KMS-11 (cell line): ENCODE data around the gene ARL15.

Experiments used
- H2AFZ ChIP-seq: fragments of 200-600 bp; sonication (generic); 2 replicates; pipeline ENCODE4 v1.6.1; 2016; ENCODE audit warnings: antibody characterized with exemption, mixed run types, low read depth
- H3K27ac ChIP-seq: fragments of 200-600 bp; sonication (generic); 2 replicates; pipeline ENCODE4 v1.6.1; 2016; ENCODE audit warnings: mild to moderate bottlenecking, mixed run types
- H3K27me3 ChIP-seq: fragments of 200-600 bp; sonication (generic); 2 replicates; pipeline ENCODE4 v1.6.1; 2017; ENCODE audit warnings: mild to moderate bottlenecking, low read depth, mixed run types, moderate library complexity; ENCODE audit not compliant: insufficient read depth
- H3K36me3 ChIP-seq: fragments of 200-600 bp; sonication (generic); 2 replicates; pipeline ENCODE4 v1.6.1; 2017; ENCODE audit warnings: mild to moderate bottlenecking, mixed run types; ENCODE audit not compliant: insufficient read depth
- H3K4me1 ChIP-seq: fragments of 200-600 bp; sonication (generic); 2 replicates; pipeline ENCODE4 v1.6.1; 2016; ENCODE audit warnings: mild to moderate bottlenecking, low read depth, mixed run types; ENCODE audit not compliant: poor library complexity, severe bottlenecking
- H3K4me2 ChIP-seq: fragments of 200-600 bp; sonication (generic); 2 replicates; pipeline ENCODE4 v1.7.0; 2016; ENCODE audit warnings: mild to moderate bottlenecking, mixed run types
- H3K4me3 ChIP-seq: fragments of 200-600 bp; sonication (generic); IDR thresholded peaks from 2 replicates; pipeline ENCODE4 v1.6.1; 2017; ENCODE audit warnings: low read depth, low read length, mixed read lengths; ENCODE audit not compliant: insufficient read depth
- H3K79me2 ChIP-seq: fragments of 200-600 bp; sonication (generic); 2 replicates; pipeline ENCODE4 v1.6.1; 2016; ENCODE audit warnings: low read depth, mixed run types; ENCODE audit not compliant: insufficient read depth
- H3K9ac ChIP-seq: fragments of 200-600 bp; sonication (generic); 2 replicates; pipeline ENCODE4 v1.6.1; 2016; ENCODE audit warnings: mild to moderate bottlenecking, mixed run types
- H4K20me1 ChIP-seq: fragments of 200-600 bp; sonication (generic); 2 replicates; pipeline ENCODE4 v1.6.1; 2016; ENCODE audit warnings: mild to moderate bottlenecking, mixed run types; ENCODE audit not compliant: insufficient read depth
- CTCF ChIP-seq: fragments of 200-600 bp; sonication (generic); conservative IDR thresholded peaks from 2 replicates; pipeline ENCODE4 v1.6.1; 2017; ENCODE audit warnings: low read depth, mild to moderate bottlenecking, antibody characterized with exemption, low read length, moderate library complexity, mixed read lengths

Gene ARL15

GRCh38 chr5:54311176-54311677, 854 bp upstream of the ARL15 start:
- Histone ChIP-seq H3K79me2 (peaks cover 12% of the 10 kb centered on the region; the same call in 1 of the 2 replicates), H3K27ac (peak overlapping the region; percentile 9)
- TF ChIP-seq CTCF: no peak

DNA sequence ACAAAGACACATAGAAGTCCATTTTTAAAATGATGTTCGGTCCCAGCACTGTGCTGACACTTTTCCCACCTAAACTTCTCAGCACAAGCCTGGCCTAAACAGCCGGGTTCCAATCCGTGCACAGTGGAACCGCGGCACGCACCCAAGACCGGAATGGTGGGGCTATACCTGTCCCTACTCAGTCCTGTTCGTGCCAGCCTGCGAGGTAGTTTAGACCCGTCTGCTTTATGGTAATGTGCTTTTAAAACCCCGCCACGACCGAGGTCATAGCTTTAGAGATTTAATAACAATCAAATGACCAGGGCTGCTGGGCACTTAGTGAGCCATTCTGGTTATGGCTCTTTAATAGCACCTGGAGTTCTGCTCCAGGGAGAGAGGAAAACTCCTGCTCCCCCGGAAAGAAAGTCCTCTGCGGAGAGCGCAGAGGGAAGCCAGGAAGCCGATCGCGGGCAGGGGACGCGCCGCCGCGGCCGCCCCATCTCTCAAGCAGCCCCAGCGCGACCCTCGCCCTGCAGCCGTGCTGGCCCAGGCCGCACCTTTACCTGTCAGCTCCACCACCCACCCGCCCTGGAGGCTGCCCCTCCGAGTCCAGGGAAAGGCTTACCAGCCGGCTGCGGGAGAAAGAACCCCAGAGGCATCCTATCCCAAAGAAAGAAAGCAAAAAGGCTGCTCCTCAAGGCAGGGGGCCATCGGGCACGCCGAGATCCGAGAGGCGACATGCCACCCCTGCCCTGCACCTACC, 511 bp downstream of the ARL15 start:
- peak overlapping the region; percentile 88 for H2AFZ ChIP-seq
- peaks cover 14% of the 10 kb centered on the region for H3K4me1 ChIP-seq
- no peaks in the 10 kb centered on the region for H3K36me3 ChIP-seq
- no peaks in the 10 kb centered on the region for H3K27me3 ChIP-seq
- no peak for TF ChIP-seq CTCF
- H3K9ac ChIP-seq: peak overlapping the region; percentile 75
- peak overlapping the region; percentile 70 for H3K4me2 ChIP-seq
- H3K4me3 ChIP-seq: no peak overlapping the region
- H3K27ac ChIP-seq: peak overlapping the region; percentile 31
- H4K20me1 ChIP-seq: no peaks in the 10 kb centered on the region
- H3K79me2 ChIP-seq: peaks cover 19% of the 10 kb centered on the region; the same call in 1 of the 2 replicates

More at GRCh38 chr5:54311176-54311677, 854 bp upstream of the ARL15 start:
- no peaks in the 10 kb centered on the region for H4K20me1 ChIP-seq
- H3K4me3 ChIP-seq: no peak overlapping the region
- H3K36me3 ChIP-seq: no peaks in the 10 kb centered on the region
- peak overlapping the region; percentile 75 for H3K9ac ChIP-seq
- H3K4me2 ChIP-seq: peak overlapping the region; percentile 77
- peaks cover 14% of the 10 kb centered on the region for H3K4me1 ChIP-seq
- H2AFZ ChIP-seq: peak overlapping the region; percentile 88
- H3K27me3 ChIP-seq: no peaks in the 10 kb centered on the region

GRCh38 chr5:54309276-54309675, 1.1 kb downstream of the ARL15 start:
- H3K27ac ChIP-seq: no peak overlapping the region
- H3K4me1 ChIP-seq: peaks cover 14% of the 10 kb centered on the region
- H3K4me2 ChIP-seq: peak overlapping the region; percentile 70
- H2AFZ ChIP-seq: peak overlapping the region; percentile 88; the same call in 1 of the 2 replicates
- H4K20me1 ChIP-seq: no peaks in the 10 kb centered on the region
- no peaks in the 10 kb centered on the region for H3K27me3 ChIP-seq
- peak overlapping the region; percentile 75; the same call in 1 of the 2 replicates for H3K9ac ChIP-seq
- no peaks in the 10 kb centered on the region for H3K36me3 ChIP-seq
- TF ChIP-seq CTCF: no peak
- peaks cover 22% of the 10 kb centered on the region; the same call in 1 of the 2 replicates for H3K79me2 ChIP-seq
- H3K4me3 ChIP-seq: no peak overlapping the region

DNA sequence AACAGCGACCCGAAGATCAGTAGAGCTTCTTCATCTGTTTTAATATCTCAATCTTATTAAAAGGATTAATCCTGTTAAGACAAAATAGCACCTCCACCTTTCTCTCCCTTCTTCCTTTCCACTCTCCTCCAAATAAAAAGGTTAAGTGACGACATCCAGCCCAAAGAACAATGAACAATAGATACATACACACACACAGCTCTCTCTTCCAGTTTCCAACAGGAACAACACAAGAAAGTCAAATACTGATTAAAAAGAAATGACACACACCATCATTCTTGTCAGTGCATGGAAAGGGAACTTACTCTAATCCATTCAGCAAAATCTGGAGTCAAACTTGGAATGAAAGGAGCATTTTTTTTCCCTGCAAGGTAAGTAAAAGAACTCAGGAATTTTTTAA, 2.8 kb downstream of the ARL15 start:
- no peak overlapping the region for H3K9ac ChIP-seq
- H3K4me1 ChIP-seq: peaks cover 14% of the 10 kb centered on the region
- H3K4me2 ChIP-seq: no peak overlapping the region
- H3K79me2 ChIP-seq: peaks cover 25% of the 10 kb centered on the region; the same call in 1 of the 2 replicates
- H3K27ac ChIP-seq: no peak overlapping the region
- H4K20me1 ChIP-seq: no peaks in the 10 kb centered on the region
- H3K4me3 ChIP-seq: no peak overlapping the region
- no peaks in the 10 kb centered on the region for H3K36me3 ChIP-seq
- H2AFZ ChIP-seq: no peak overlapping the region
- no peak for TF ChIP-seq CTCF
- H3K27me3 ChIP-seq: no peaks in the 10 kb centered on the region
